Fibroblast of lung (primary cell): Measurements from ENCODE around the gene SPTLC1. TPM values are rescaled to one million over a fixed set of nuclear protein-coding genes. Genes with fewer than 3 reads are reported as not detected.

Source experiments
- DNase-seq, 2 donors: peaks; one replicate each; pipeline versions ENCODE4 v3.0.0 to v3.0.0-alpha.2; 2010; ENCODE audit warnings: low read depth in 2 of 2
- H2AFZ ChIP-seq: 2 replicates; pipeline ENCODE4 v1.5.1; 2012; ENCODE audit warnings: low read length, control low read depth, inconsistent platforms
- H3K27ac ChIP-seq: 2 replicates; pipeline ENCODE4 v1.5.1; 2011; ENCODE audit warnings: low read length, control low read depth; ENCODE audit not compliant: insufficient read depth
- H3K27me3 ChIP-seq: 2 replicates; pipeline ENCODE4 v1.5.1; 2011; ENCODE audit warnings: mild to moderate bottlenecking, low read length; ENCODE audit not compliant: control insufficient read depth, insufficient read depth
- H3K36me3 ChIP-seq: 2 replicates; pipeline ENCODE4 v1.5.1; 2011; ENCODE audit warnings: low read length; ENCODE audit not compliant: control insufficient read depth, insufficient read depth
- H3K4me1 ChIP-seq: 2 replicates; pipeline ENCODE4 v1.5.1; 2011; ENCODE audit warnings: low read length; ENCODE audit not compliant: control insufficient read depth, insufficient read depth; ENCODE audit errors: extremely low read depth
- H3K4me2 ChIP-seq: 2 replicates; pipeline ENCODE4 v1.5.1; 2011; ENCODE audit warnings: low read length, control low read depth; ENCODE audit not compliant: insufficient read depth; ENCODE audit errors: extremely low read depth
- H3K4me3 ChIP-seq, 4 experiments: fragments of 200-600 bp in 1 of 4; sonication (generic) in 1 of 4; replicated peaks in 1 of 4; 2 replicates each; pipeline ENCODE4 v1.5.1; 2011 to 2016; ENCODE audit warnings: low read length in 4 of 4, low read depth in 3 of 4, mild to moderate bottlenecking in 3 of 4, control low read depth in 2 of 4, inconsistent platforms in 1 of 4, mixed read lengths in 1 of 4; ENCODE audit not compliant: insufficient read depth in 1 of 4; ENCODE audit errors: control extremely low read depth in 1 of 4
- H3K79me2 ChIP-seq: 2 replicates; pipeline ENCODE4 v1.5.1; 2012; ENCODE audit warnings: mild to moderate bottlenecking, low read length, inconsistent platforms; ENCODE audit not compliant: control insufficient read depth, insufficient read depth
- H3K9ac ChIP-seq: 2 replicates; pipeline ENCODE4 v1.5.1; 2011; ENCODE audit warnings: mild to moderate bottlenecking, low read length, control low read depth; ENCODE audit not compliant: insufficient read depth
- H3K9me3 ChIP-seq: 2 replicates; pipeline ENCODE4 v1.5.1; 2012; ENCODE audit warnings: low read depth, low read length; ENCODE audit not compliant: control insufficient read depth, insufficient read depth
- H4K20me1 ChIP-seq: 2 replicates; pipeline ENCODE4 v1.5.1; 2011; ENCODE audit warnings: low read length; ENCODE audit not compliant: control insufficient read depth, insufficient read depth; ENCODE audit errors: extremely low read depth
- EZH2 ChIP-seq: IDR thresholded peaks from 2 replicates; pipeline ENCODE4 v1.5.1; 2012; ENCODE audit warnings: low read length, control low read depth, mild to moderate bottlenecking; ENCODE audit errors: missing control alignments
- polyA plus RNA-seq, 2 donors: library from polyadenylated mRNA; depleted of rRNA in 1 of 2; stranded (reverse) in 1 of 2; unstranded in 1 of 2; fragments of >200 nt; gene quantifications; 2 replicates each; pipeline ENCODE4 v1.2.1, GENCODE V29; 2011 to 2012; ENCODE audit warnings: missing spikeins in 1 of 2
- total RNA-seq: library from RNA; depleted of rRNA; stranded (reverse); fragments of >200 nt; gene quantifications from 2 replicates; pipeline ENCODE4 v1.2.1, GENCODE V29; 2014
- TF ChIP-seq, protein P1 (sequence below), 2 donors: IDR thresholded peaks in 1 of 2; conservative IDR thresholded peaks in 1 of 2; 1 replicate in 1 of 2; 2 replicates in 1 of 2; pipeline ENCODE4 v1.5.1; 2011 to 2012; ENCODE audit warnings: low read length in 2 of 2, control low read depth in 1 of 2, inconsistent platforms in 1 of 2, low read depth in 1 of 2, mild to moderate bottlenecking in 1 of 2

Gene SPTLC1
- total and polyA plus RNA-seq, 2 donors (not counting 1 experiment from before 2014, with no cell fraction given): 97.8 to 138 TPM

DNA sequence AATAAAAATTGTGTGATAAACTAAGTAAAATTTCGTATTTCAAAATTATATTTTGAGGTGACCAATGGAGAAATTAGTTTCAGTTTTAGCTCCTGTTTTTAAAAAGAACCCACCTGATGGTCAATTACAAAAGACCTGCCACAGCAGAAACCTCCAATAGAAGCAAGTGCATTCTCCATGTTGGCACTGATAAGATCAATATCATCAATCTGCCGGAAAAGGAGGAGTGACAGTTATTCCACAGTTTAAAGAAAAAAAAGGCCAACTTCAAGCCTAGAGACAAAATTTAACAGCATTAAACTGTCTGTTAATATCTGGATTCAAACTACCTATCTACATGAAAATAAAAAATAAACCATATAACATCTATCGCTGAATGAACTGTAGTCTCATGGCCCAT is 67.7 kb downstream of the SPTLC1 start:
- no peaks in the 10 kb centered on the region for H3K27me3 ChIP-seq
- no peaks in the 10 kb centered on the region for H4K20me1 ChIP-seq
- no peak overlapping the region for H3K4me2 ChIP-seq
- no peaks in the 10 kb centered on the region for H3K9me3 ChIP-seq
- no peak overlapping the region for H3K4me3 ChIP-seq
- no peak overlapping the region for H2AFZ ChIP-seq
- TF ChIP-seq, protein P1, sequence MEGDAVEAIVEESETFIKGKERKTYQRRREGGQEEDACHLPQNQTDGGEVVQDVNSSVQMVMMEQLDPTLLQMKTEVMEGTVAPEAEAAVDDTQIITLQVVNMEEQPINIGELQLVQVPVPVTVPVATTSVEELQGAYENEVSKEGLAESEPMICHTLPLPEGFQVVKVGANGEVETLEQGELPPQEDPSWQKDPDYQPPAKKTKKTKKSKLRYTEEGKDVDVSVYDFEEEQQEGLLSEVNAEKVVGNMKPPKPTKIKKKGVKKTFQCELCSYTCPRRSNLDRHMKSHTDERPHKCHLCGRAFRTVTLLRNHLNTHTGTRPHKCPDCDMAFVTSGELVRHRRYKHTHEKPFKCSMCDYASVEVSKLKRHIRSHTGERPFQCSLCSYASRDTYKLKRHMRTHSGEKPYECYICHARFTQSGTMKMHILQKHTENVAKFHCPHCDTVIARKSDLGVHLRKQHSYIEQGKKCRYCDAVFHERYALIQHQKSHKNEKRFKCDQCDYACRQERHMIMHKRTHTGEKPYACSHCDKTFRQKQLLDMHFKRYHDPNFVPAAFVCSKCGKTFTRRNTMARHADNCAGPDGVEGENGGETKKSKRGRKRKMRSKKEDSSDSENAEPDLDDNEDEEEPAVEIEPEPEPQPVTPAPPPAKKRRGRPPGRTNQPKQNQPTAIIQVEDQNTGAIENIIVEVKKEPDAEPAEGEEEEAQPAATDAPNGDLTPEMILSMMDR (conservative IDR thresholded peaks at IDR 0.05 in 1 of 2, IDR thresholded peaks at IDR 0.05 in 1 of 2; ENCODE audit: low read depth in 1 of 2, low read length in 2 of 2): no peak
- TF ChIP-seq EZH2: no peak
- H3K79me2 ChIP-seq: no peaks in the 10 kb centered on the region
- H3K9ac ChIP-seq: no peak overlapping the region
- no peak for DNase-seq
- no peak overlapping the region for H3K27ac ChIP-seq
- H3K4me1 ChIP-seq: no peaks in the 10 kb centered on the region
- peaks cover 12% of the 10 kb centered on the region for H3K36me3 ChIP-seq

- Histone ChIP-seq H3K4me3 (no peak overlapping the region), H4K20me1 (no peaks in the 10 kb centered on the region), H3K27me3 (no peaks in the 10 kb centered on the region), H3K9me3 (no peaks in the 10 kb centered on the region), H3K36me3 (peaks cover 12% of the 10 kb centered on the region), H3K9ac (no peak overlapping the region), H3K4me2 (no peak overlapping the region), H3K79me2 (no peaks in the 10 kb centered on the region), H3K4me1 (no peaks in the 10 kb centered on the region), H2AFZ (no peak overlapping the region), H3K27ac (no peak overlapping the region)
- DNase-seq: peak in 1 of 2 donors; percentile 68
- TF ChIP-seq EZH2: no peak
These were observed 68.5 kb downstream of the SPTLC1 start for GRCh38 chr9:92046676-92047075.

DNA sequence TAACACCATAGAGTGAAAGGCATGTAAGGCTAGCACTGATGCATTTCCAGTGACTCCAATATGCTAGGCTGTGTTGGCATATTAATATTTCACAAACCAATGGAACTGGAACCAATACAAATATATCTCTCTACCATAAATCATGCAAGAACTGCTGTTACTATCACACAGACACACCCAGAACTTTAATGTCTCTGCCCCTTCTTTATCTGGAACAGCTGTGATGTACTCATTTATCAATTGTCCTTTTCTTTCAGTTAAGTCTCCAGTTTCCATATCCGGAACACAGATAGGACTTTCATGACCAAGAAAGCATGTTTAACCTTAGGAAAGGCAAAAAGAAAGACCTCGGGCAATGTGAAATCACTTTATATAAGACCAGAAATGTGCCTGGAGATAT is 70.3 kb downstream of the SPTLC1 start:
- no peak overlapping the region for H3K4me2 ChIP-seq
- H4K20me1 ChIP-seq: no peaks in the 10 kb centered on the region
- no peak overlapping the region for H2AFZ ChIP-seq
- H3K79me2 ChIP-seq: no peaks in the 10 kb centered on the region
- no peak overlapping the region for H3K27ac ChIP-seq
- H3K27me3 ChIP-seq: no peaks in the 10 kb centered on the region
- no peaks in the 10 kb centered on the region for H3K4me1 ChIP-seq
- H3K9ac ChIP-seq: no peak overlapping the region
- peaks cover 12% of the 10 kb centered on the region for H3K36me3 ChIP-seq
- no peak for DNase-seq
- H3K4me3 ChIP-seq: no peak overlapping the region
- TF ChIP-seq EZH2: no peak
- TF ChIP-seq, protein P1 (conservative IDR thresholded peaks at IDR 0.05 in 1 of 2, IDR thresholded peaks at IDR 0.05 in 1 of 2; ENCODE audit: low read depth in 1 of 2, low read length in 2 of 2): no peak
- no peaks in the 10 kb centered on the region for H3K9me3 ChIP-seq
